GM12873 (cell line): ENCODE data around the gene FSCN2.

Experiments used
- CTCF ChIP-seq: IDR thresholded peaks from 2 replicates; pipeline ENCODE4 v1.5.1; 2012; ENCODE audit warnings: low read depth, mild to moderate bottlenecking, moderate library complexity, low read length, control low read depth; ENCODE audit not compliant: insufficient read depth; ENCODE audit errors: missing control alignments

The FSCN2 gene

DNA sequence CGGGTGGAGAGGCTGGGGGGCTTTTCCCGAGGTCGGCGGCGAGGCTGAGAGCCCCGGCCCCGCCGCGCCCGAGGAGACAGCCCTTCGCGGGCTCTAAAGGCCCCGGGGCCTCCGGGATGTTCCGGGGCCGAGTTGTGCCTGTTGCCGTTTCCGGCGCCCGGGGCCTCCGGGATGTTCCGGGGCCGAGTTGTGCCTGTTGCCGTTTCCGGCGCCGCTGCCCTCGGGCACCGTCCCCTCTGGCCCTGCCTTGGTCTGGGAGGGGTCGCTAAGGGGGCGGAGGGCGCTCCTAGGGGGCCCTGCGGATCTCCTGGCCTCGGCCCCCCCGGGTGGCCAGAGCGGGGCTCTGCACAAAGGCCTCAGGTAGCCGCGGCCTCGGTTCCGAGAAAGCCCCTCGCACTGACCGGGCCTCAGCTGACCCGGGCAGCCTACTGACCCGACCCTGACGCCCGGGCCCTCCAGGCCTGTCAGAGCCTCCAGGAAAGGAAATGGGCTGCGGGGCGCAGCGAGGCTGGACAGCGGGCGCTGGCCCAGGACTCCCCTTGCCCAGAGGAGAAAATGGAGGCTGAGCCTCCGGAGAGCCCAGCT is 39.8 kb upstream of the FSCN2 start:
- no peak for TF ChIP-seq CTCF

GRCh38 chr17:81489012-81489997 is 38.9 kb upstream of the FSCN2 start:
- no peak for TF ChIP-seq CTCF

- TF ChIP-seq CTCF: no peak
Measured at GRCh38 chr17:81489998-81490992, 37.9 kb upstream of the FSCN2 start.

DNA sequence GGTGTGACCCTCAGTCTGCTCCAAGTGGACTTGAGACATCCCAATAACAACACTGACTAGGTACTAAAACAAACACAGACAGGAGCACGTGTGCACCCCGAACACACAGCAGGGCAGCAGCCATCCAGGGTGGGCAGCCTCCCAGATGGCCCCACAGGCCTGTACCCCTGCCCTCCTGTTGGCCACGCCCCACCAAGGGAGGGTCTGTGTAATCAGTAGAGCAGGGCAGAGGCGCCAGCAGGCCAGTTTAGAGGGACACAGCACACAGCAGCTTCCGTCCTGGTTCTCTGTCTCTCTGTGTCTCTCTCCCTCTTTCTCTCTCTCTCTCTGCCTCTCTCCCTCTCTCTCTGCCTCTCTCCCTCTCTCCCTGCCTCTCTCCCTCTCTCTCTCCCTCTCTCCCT is 37.0 kb upstream of the FSCN2 start:
- TF ChIP-seq CTCF: no peak

- no peak for TF ChIP-seq CTCF
Measured at GRCh38 chr17:81491761-81492160, 36.4 kb upstream of the FSCN2 start.

- TF ChIP-seq CTCF: no peak
Measured at GRCh38 chr17:81492202-81492601, 36.0 kb upstream of the FSCN2 start.
